HG03558 (cell line): ENCODE results near the gene DCTN3.

Experiments
- ATAC-seq: cut with Tn5 transposase; IDR thresholded peaks from one replicate; pipeline ENCODE4 v1.9.1; 2021; ENCODE audit warnings: moderate number of reproducible peaks; ENCODE audit not compliant: unreplicated experiment; ENCODE audit errors: extremely low read depth

DCTN3 gene

GRCh38 chr9:34591917-34592866 lies 28.1 kb downstream of the DCTN3 start:
- no peak for ATAC-seq

DNA sequence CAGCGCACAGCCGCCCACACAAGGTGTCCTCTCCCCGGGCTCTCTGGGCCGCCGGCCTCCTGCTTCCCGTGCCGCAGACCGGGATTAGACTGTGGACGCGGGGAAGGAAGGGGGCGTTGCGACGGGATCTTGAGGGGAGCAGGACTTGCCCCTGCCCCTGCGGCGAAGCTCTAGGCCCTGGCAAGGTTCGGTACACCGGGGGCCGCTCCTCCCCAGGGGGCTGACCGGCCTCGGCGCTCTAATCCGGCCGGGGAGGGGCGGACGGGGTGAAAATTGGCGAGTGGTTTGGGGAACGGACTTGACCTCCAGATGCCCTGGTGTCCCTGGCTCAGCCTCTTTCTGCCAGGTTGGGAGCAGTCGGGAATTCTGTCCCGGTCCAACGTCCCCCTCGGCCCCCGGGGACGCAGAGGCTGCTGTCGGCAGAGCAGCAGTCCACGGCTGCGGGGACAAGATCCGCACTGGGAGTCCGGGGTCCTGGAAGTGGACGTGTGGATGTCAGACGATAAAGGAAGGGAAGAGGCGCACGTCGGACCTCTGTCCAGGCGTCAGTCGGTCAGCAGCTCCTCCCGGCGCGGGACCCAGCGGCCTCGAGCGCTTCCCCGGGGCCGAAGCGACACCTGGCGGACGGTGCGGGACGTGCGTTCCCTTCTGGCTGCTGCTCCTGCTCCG lies 28.9 kb downstream of the DCTN3 start:
- no peak for ATAC-seq

DNA sequence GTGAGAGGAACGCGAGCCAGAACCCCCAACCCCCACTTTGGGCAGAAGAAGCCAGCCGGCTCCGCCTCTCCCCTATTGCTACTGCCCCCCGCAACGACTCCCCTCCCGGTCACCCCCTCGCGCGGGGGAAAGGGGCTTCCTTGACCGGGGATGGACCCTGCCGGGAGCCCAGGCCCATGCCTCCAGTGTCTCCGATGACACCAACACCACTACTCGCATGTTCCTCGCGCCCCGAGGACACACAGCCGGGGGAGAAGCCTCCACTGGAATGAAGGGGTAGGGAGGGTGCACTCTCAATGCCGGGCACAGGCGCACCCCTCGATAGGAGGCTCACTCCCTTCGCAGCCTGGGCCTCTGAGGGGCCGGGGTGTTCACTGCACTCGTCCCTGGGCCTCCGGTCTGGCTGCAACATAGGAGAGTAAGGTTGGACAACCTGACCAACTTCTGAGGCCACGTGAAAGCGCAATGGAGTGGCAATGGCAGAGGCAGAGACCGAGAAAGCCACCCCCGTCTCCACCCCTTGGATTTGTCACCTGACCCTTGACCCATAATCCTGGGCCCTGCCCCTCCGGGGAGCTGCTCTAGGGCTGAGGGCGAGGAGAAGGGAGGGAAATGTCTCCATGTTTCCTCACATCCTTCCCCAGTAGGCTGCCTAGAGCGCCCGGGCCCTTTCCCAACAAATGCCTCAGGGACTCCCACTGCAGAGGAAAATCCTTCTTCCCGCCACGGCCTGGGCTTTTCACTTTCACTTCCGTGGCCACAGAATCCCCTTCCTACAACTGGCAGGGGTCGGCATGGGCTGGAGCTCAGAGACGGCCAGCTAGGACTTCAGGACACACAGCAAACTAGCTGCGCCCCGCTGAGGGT lies 29.7 kb downstream of the DCTN3 start:
- no peak for ATAC-seq

- no peak for ATAC-seq
These were observed 30.5 kb downstream of the DCTN3 start, which contains the start of gene CNTFR for GRCh38 chr9:34589636-34590380. TSS of gene CNTFR (minus strand) at chr9:34589724. CDS start at chr9:34568981, 20,743 bp downstream.

GRCh38 chr9:34588671-34589635 lies 31.3 kb downstream of the DCTN3 start:
- ATAC-seq, result no peak

GRCh38 chr9:34587271-34587670 lies 33.0 kb downstream of the DCTN3 start:
- ATAC-seq, result no peak

DNA sequence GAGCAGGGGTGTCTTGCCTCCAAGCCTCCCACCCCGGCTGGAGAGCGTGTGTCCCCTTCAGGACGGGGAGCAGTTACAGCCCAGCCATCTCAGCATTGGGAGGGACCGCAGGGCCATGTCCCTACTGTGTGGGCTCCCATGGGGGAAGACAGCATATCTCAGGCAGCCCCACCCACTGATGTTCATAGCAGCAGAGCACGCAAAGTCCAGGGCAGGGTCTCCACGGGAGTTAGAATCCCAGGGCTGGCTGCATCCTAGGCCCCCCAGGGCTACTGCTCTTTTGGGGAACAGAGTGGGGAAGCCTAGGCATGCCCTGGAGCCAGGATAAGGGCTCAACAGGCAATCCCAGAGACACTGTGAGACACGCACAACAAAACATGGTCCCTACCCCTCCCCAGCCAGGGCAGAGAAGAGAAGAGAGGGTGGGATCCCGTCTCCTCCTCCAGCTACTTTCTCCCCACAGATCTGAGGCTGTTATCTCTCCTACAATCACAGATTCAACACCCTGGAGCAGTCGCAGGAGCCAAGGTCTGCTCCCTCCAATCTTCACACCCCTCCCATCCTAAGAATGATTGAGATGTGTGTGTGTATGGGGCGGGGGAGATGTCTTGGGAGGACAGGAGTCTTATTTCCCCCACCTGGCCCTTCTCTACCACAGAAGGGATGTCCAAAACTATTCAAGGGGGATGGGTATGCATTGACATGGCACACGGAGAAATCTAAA lies 34.2 kb downstream of the DCTN3 start:
- no peak for ATAC-seq

DNA sequence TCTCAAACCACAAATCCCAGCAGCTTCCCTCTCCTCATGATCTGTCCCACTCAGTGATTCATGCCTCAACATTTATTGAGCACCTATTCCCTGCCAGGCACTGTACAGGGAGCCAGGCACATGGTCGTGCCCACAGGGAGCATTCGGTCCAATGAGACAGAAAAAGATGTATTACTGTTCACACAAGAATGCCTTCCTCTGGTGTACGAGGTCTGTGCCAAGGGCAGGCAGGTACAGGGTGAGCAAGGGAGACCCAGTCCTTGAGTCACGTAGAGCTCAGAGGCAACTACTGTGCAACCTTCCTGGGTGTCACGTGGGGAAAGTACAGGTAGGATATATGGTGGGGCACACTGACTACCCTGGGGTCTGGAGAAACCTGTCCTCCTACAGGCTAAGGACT lies 35.3 kb downstream of the DCTN3 start:
- ATAC-seq, result no peak

DNA sequence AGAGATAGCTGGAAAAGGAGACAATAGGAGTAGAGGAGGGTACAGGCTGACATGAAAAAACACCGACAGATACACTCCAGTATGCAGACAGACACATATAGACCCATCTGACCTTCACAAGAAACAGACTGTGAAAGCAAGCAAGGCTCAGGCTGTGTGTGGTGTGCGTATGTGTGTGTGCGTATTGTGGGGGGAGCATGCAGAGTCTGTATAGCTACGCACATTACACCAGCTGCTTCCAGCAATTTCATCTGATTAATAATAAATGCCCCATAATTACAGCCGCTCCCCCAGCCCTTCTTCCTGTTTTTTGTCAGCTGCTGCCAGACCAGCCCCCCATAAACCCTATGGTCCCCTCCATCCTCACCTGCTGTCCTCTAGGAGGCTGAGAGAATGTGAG lies 37.5 kb downstream of the DCTN3 start:
- ATAC-seq, result no peak

DNA sequence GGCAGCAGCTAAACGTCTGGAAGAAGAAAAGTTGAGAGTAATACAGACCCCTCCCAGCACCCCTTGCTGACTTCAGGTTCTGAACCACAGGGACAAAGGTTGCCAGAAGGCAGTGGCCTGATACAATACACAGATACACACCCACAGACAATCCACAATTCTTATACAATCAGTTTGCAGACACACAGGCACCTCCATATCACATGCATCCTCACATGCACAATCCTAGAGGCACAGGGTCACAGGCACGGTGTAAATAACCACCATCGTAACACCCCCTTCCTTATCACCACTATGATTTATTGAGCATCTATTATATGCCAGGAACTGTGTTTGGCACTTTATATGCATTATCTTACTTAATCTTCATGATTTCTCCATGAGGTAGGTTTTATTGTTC lies 39.0 kb downstream of the DCTN3 start:
- ATAC-seq, result no peak

DNA sequence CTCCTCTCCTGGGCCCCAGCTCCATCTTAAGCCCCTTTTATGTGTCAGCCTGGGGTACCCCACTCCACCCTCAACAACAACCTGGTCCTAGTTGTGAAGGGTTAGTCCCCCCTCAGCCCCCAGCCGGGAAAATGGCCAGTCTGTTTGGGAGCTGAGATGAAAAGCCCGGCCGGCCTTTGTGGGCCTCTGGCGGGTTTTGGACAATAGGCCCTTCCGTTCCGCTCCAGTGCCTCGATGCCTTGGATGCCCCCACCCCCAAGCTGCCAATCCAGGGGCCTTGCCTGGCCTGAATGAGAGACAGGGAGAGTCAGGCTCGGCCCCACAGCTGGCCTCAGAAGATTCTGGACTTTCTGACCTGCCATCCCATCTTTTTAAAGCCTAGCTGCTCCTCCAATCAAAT lies 39.9 kb downstream of the DCTN3 start:
- no peak for ATAC-seq

DNA sequence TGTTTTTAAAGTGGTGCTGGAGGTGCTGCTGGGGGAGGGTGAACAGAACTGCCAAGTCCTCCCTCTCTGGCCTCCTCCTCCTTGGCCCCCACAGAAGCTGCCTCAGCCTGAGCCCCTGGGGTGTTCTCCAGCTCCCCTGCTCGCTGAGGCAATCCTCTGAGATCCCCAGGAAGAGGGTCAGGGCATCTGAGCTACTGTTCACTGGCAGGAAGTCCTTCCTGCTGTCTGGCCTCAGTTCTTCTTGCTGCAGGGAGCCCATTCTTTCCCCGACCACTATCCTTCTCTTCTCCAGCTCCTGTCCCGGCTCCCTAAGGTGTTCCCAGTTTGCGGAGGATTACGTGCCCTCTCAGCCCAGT lies 40.5 kb downstream of the DCTN3 start:
- no peak for ATAC-seq

DNA sequence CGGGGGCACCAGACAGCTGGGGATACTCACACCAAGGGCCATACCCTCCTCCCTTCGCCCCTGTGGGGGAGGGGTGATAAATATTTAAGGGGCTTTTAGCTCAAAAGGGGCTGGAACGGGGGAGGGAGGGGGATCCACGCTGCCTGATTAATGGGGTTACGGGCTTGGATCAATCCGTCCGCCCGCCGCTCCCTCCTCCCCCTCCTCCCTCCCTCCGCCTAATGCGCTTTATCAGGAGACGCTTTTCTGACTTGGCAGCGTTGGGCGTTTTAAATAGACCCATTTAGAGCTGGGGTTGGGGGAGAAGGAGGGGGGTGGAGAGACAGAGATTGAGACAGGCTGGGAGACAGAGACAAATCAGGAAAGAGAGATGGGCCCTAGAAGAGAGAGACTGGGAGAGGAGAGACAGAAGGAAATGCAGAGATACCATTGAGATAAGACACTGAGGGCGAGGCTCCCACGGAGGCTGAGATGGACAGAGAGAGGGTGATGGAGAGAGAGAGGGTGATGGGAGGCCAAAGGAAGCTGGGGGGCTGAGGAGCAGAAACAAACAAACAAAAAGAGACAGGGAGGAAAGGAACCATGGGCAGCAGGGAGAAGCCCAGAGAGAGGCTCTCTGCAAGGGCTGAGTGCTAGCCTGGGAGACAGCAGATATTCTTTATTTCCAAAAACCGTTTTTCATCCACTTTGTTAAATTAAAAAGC lies 41.0 kb downstream of the DCTN3 start:
- no peak for ATAC-seq

DNA sequence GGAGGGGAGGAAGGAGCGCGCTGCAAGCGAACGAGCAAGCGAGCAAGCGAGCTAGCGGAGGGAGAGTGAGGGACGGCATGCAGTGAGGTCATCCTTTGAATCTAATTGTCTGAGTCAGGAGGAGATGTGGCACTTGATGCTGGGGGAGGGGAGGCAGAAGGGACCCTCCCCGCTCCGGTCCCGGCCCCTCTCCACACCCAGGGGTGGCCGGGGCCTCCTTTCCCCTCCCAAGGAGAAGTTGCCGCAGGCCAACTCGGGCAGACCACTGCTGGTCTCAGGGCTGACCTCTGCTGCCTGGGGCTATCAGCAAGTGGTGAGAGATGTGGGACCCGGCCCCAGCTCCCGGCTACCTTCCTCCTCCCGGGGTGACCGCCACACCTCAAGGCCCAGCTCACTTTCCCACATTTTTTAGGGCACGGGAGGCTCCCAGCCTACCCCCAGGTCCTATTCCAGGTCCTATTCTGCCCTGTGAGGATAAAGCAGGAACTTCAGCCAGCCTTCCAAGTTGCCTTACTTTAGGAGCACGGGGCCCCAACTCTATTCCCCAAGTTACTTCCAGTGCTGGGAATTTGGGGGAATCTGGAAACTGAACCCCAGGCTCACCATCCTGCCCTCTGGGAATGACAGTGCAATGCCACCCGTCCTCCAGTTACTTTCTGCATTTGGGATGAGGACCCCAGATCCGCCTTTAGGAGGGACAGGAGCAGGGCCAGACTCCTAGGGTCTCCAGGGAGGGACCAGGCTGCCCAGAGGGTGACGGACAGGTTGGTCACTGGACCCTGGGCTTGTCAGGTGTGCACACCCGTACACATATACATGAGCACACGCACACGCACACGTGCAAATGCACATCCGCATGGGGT lies 41.8 kb downstream of the DCTN3 start:
- ATAC-seq, result no peak

- no peak for ATAC-seq
These were observed 42.7 kb downstream of the DCTN3 start for GRCh38 chr9:34577400-34578240.
